CD14-positive monocyte (primary cell): ENCODE results near the gene ME2. TPM values are rescaled to one million over a fixed set of nuclear protein-coding genes. Genes with fewer than 3 reads are reported as not detected.

Experiments
- polyA plus RNA-seq, 3 donors: library from polyadenylated mRNA; depleted of rRNA in 1 of 3; unstranded in 2 of 3; stranded (reverse) in 1 of 3; fragments of 300-500 nt in 2 of 3; fragments of >200 nt in 1 of 3; fragmentation: Illumina TruSeq in 2 of 3; gene quantifications; 1 replicate in 2 of 3; 2 replicates in 1 of 3; pipeline ENCODE4 v1.2.3, GENCODE V29; 2012 to 2021
- small RNA-seq: library from RNA; depleted of rRNA; stranded (forward); fragments of <200 nt; gene quantifications from one replicate; pipeline ENCODE3, GENCODE V24; 2012; ENCODE audit warnings: low read depth; ENCODE audit not compliant: insufficient read length

ME2 gene
- polyA plus RNA-seq, 3 donors = 48.7 to 93.8 (median 71.7) TPM

Small RNAs within 50 kb of the gene (small RNA-seq; reads per million reads assigned to genes)
- not detected for gene RF00019

Other genes with a start within 250 kb of the ME2 start
- gene MRO, start 59.1 kb upstream of the ME2 start, polyA plus RNA-seq = under 1 TPM in 1 of 3 donors, not detected in 2; 0.01 TPM
- gene ELAC1, start 88.9 kb downstream of the ME2 start, polyA plus RNA-seq = 10 to 100 TPM in 1 of 3 donors, 1 to 10 TPM in 2; 2.6 to 11.5 (median 4.5) TPM
- gene SMAD4, start 151.1 kb downstream of the ME2 start, polyA plus RNA-seq = 10 to 100 TPM; 21.0 to 34.0 (median 29.1) TPM